Activated CD4-positive, alpha-beta T cell treated with anti-CD3 and anti-CD28 coated beads, Interleukin-2, amount 10 ng/mL, durations not matched to agents 24 days and 14 days (primary cell): ENCODE measurements around the gene EEF2. TPM values are rescaled to one million over a fixed set of nuclear protein-coding genes. Genes with fewer than 3 reads are reported as not detected.
"Not testable (repeated sequence)": the region's sequence is repeated elsewhere in the genome, so short reads cannot be mapped to it uniquely, and the experiment has no call there.

Source experiments
- DNase-seq: peaks from one replicate; pipeline ENCODE4 v3.0.0; 2022
- H3K27ac Mint-ChIP-seq: one replicate; pipeline ENCODE4 v1.8.0; 2022; ENCODE audit warnings: mild to moderate bottlenecking, mixed read lengths
- H3K27me3 Mint-ChIP-seq: one replicate; pipeline ENCODE4 v1.8.0; 2022; ENCODE audit warnings: mixed read lengths
- H3K36me3 Mint-ChIP-seq: one replicate; pipeline ENCODE4 v1.8.0; 2022; ENCODE audit warnings: low read depth, mild to moderate bottlenecking, mixed read lengths
- H3K4me1 Mint-ChIP-seq: one replicate; pipeline ENCODE4 v1.8.0; 2021; ENCODE audit warnings: mixed read lengths
- H3K4me3 Mint-ChIP-seq: one replicate; pipeline ENCODE4 v1.8.0; 2022; ENCODE audit warnings: mild to moderate bottlenecking, moderate library complexity, mixed read lengths
- H3K9me3 Mint-ChIP-seq: one replicate; pipeline ENCODE4 v1.8.0; 2021; ENCODE audit warnings: mixed read lengths
- intact Hi-C: fragments of 100-400 bp; cut with micrococcal nuclease; formaldehyde crosslinking; loops from one replicate; pipeline ENCODE4 v1.15.1; 2023
- total RNA-seq: library from RNA; stranded (reverse); gene quantifications from 2 replicates; pipeline ENCODE4 v1.2.3, GENCODE V29; 2022

The EEF2 gene
- total RNA-seq, 1 donor from 2014 or later = 2,438 TPM

- peaks cover 10% of the 10 kb centered on the region for H3K36me3 Mint-ChIP-seq
- no peak overlapping the region for H3K27ac Mint-ChIP-seq
- no peak for DNase-seq
- peaks cover 19% of the 10 kb centered on the region for H3K4me1 Mint-ChIP-seq
- peak overlapping the region; percentile 10 for H3K4me3 Mint-ChIP-seq
- H3K27me3 Mint-ChIP-seq = no peaks in the 10 kb centered on the region
- no peaks in the 10 kb centered on the region for H3K9me3 Mint-ChIP-seq
- intact Hi-C loops = loop anchor here (5.0 to 10.0 kb wide), 2 partner anchors 105 to 237 kb away; partner anchors contain the start of gene YJU2
These were observed 24.9 kb upstream of the EEF2 start for GRCh38 chr19:4009990-4010807.

GRCh38 chr19:4007836-4008539 is 22.7 kb upstream of the EEF2 start:
- H3K27me3 Mint-ChIP-seq = no peaks in the 10 kb centered on the region
- H3K4me3 Mint-ChIP-seq = peak overlapping the region; percentile 90
- H3K4me1 Mint-ChIP-seq = peaks cover 19% of the 10 kb centered on the region
- peak; percentile 76 for DNase-seq
- intact Hi-C loops = loop anchor here (1.0 to 10.0 kb wide), 6 partner anchors 18 to 239 kb away; partner anchors contain the start of genes EEF2, YJU2 and ZBTB7A
- no peaks in the 10 kb centered on the region for H3K9me3 Mint-ChIP-seq
- H3K27ac Mint-ChIP-seq = peak overlapping the region; percentile 84
- peaks cover 10% of the 10 kb centered on the region for H3K36me3 Mint-ChIP-seq

GRCh38 chr19:4007021-4007835 is 22.0 kb upstream of the EEF2 start, which contains the start of gene PIAS4:
PIAS4 (plus strand) TSS chr19:4007736; CDS start chr19:4007761, 25 bp downstream.
- peak within 1 kb of the TSS; percentile 90 for H3K4me3 Mint-ChIP-seq
- peaks cover 8% of the 10 kb centered on the region for H3K36me3 Mint-ChIP-seq
- peak; percentile 98 for DNase-seq
- no peaks in the 10 kb centered on the region for H3K27me3 Mint-ChIP-seq
- H3K27ac Mint-ChIP-seq = peak within 1 kb of the TSS; percentile 90
- intact Hi-C loops = loop anchor here (1.0 to 10.0 kb wide), 6 partner anchors 17 to 240 kb away; partner anchors contain the start of genes EEF2, YJU2 and ZBTB7A
- H3K9me3 Mint-ChIP-seq = no peaks in the 10 kb centered on the region
- peaks cover 16% of the 10 kb centered on the region for H3K4me1 Mint-ChIP-seq

DNA sequence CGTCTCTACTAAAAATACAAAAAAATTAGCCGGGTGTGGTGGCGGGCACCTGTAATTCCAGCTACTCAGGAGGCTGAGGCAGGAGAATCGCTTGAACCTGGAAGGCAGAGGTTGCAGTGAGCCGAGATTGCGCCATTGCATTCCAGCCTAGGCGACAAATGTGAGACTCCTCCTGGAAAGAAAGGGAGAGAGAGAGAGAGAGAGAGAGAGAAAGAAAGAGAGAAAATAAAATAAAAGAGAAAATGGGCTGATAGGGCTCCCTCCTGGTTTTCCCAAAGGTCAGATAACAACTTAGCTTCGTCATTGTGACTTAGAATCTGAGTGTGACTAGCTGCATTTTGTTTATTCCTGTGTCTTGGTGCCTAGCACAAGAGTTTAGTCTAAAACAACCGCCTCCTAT is 20.2 kb upstream of the EEF2 start:
- peak overlapping the region; percentile 69 for H3K4me3 Mint-ChIP-seq
- not testable (repeated sequence) for H3K27me3 Mint-ChIP-seq, H3K27ac Mint-ChIP-seq, H3K9me3 Mint-ChIP-seq, DNase-seq, H3K36me3 Mint-ChIP-seq
- intact Hi-C loops = loop anchor here (5.0 to 10.0 kb wide), 2 partner anchors 109 to 242 kb away; partner anchors contain the start of gene YJU2
- H3K4me1 Mint-ChIP-seq = peaks cover 13% of the 10 kb centered on the region

- H3K9me3 Mint-ChIP-seq, H3K36me3 Mint-ChIP-seq, H3K27ac Mint-ChIP-seq, DNase-seq, H3K4me1 Mint-ChIP-seq, H3K4me3 Mint-ChIP-seq, H3K27me3 Mint-ChIP-seq: not testable (repeated sequence)
- intact Hi-C loops = loop anchor here (10.0 kb wide), 1 partner anchor 114 kb away; no protein-coding TSS in a partner anchor
These were observed 15.5 kb upstream of the EEF2 start for GRCh38 chr19:4000798-4001197.

- H3K9me3 Mint-ChIP-seq, H3K4me1 Mint-ChIP-seq, DNase-seq, H3K4me3 Mint-ChIP-seq, intact Hi-C loops, H3K36me3 Mint-ChIP-seq, H3K27me3 Mint-ChIP-seq, H3K27ac Mint-ChIP-seq: not testable (repeated sequence)
These were observed 13.6 kb upstream of the EEF2 start for GRCh38 chr19:3998667-3999412.

- peaks cover 6% of the 10 kb centered on the region for H3K4me1 Mint-ChIP-seq
- no peak overlapping the region for H3K4me3 Mint-ChIP-seq
- no peak overlapping the region for H3K27ac Mint-ChIP-seq
- DNase-seq = no peak
- no peaks in the 10 kb centered on the region for H3K36me3 Mint-ChIP-seq
- intact Hi-C loops = no loop called here
- H3K27me3 Mint-ChIP-seq = no peaks in the 10 kb centered on the region
- peaks cover 3% of the 10 kb centered on the region for H3K9me3 Mint-ChIP-seq
These were observed 10.3 kb upstream of the EEF2 start for GRCh38 chr19:3995607-3996006.

GRCh38 chr19:3990815-3991117 is 5.5 kb upstream of the EEF2 start:
- no peak for DNase-seq
- H3K27me3 Mint-ChIP-seq = no peaks in the 10 kb centered on the region
- intact Hi-C loops = loop anchor here (1.0 kb wide), 1 partner anchor 17 kb away; the partner anchor contains the start of gene PIAS4
- no peaks in the 10 kb centered on the region for H3K36me3 Mint-ChIP-seq
- H3K27ac Mint-ChIP-seq = peak overlapping the region; percentile 81
- H3K4me1 Mint-ChIP-seq = peaks cover 17% of the 10 kb centered on the region
- H3K9me3 Mint-ChIP-seq = peaks cover 3% of the 10 kb centered on the region
- peak overlapping the region; percentile 68 for H3K4me3 Mint-ChIP-seq

DNA sequence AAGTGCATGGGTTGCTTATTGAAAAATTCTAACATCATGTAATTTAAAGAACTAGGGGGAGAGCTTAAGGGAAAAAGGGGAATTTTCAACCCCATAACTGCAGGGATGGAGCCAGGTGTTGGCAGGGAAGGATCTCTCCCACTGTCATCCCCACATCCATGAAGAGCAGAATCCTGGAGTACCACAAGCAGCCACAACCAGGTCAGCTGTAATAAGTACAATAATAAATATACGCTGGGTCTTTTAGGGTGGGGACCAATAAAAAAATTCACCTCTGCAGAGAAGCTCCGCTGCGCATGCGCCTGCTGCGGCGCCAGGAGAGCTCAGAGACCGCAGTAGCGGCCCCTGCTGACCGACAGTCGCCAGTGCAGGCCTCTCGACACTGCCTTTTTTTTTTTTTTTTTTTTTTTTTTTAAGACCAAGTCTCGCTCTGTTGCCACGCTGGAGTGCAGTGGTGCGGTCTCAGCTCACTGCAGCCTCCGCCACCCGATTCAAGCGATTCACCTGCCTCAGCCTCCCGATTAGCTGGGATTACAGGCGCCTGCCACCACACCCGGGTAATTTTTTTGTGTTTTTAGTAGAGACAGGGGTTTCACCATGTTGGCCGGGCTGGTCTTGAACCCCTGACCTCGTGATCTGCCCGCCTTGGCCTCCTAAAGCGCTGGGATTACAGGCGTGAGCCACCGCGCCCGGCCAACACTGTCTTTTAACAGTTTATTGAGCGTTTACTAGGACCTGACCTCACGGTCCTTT is 2.5 kb upstream of the EEF2 start:
- intact Hi-C loops = loop anchor here (2.0 to 5.0 kb wide), 4 partner anchors 79 to 225 kb away; partner anchors contain the start of genes APBA3, MRPL54 and ZBTB7A
- Mint-ChIP-seq H3K36me3 (peaks cover 25% of the 10 kb centered on the region), H3K4me3 (peak overlapping the region; percentile 94), H3K4me1 (peaks cover 29% of the 10 kb centered on the region), H3K27ac (peak overlapping the region; percentile 86), H3K27me3 (no peaks in the 10 kb centered on the region), H3K9me3 (peaks cover 3% of the 10 kb centered on the region)
- DNase-seq = peak; percentile 96

GRCh38 chr19:3986260-3987041 is 1.2 kb upstream of the EEF2 start:
- peak; percentile 90 for DNase-seq
- intact Hi-C loops = loop anchor here (2.0 to 5.0 kb wide), 4 partner anchors 80 to 224 kb away; partner anchors contain the start of genes APBA3, MRPL54 and ZBTB7A
- peak overlapping the region; percentile 93 for H3K27ac Mint-ChIP-seq
- peak overlapping the region; percentile 94 for H3K4me3 Mint-ChIP-seq
- H3K36me3 Mint-ChIP-seq = peaks cover 38% of the 10 kb centered on the region
- H3K9me3 Mint-ChIP-seq = peaks cover 3% of the 10 kb centered on the region
- no peaks in the 10 kb centered on the region for H3K27me3 Mint-ChIP-seq
- peaks cover 32% of the 10 kb centered on the region for H3K4me1 Mint-ChIP-seq

DNA sequence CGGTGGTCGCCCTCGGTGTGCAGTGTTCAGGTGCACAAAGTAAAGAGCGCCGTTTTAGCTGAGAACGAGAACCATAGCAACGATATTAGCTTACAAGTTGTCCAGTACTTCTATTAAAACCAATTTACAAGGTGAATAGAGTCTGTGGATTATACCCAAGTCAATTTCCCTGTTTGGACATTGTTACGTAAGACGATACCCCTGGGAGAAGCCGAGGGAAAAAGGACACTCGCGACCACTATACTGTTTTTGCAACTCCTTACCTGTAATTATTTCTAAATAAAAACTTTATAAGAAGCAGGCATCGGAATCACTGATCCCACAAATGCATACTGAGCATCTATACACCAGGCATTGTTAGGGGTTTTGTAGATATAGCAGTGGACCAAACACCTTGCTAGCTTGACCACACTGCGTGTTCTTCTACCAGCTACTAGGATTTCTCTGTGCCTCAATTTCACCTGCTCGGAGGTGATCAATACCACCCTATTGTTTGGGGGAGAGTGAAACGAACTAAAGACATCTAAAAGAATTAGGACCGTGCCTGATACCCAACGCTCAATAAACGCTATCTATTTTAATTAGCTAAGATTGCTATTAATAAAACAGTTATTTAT is 488 bp upstream of the EEF2 start:
- DNase-seq = no peak
- Mint-ChIP-seq H3K36me3 (peaks cover 44% of the 10 kb centered on the region), H3K27ac (peak overlapping the region; percentile 93), H3K9me3 (peaks cover 1% of the 10 kb centered on the region), H3K27me3 (no peaks in the 10 kb centered on the region), H3K4me3 (peak overlapping the region; percentile 94), H3K4me1 (peaks cover 33% of the 10 kb centered on the region)
- intact Hi-C loops = loop anchor here (1.0 to 5.0 kb wide), 7 partner anchors 15 to 223 kb away; partner anchors contain the start of genes ANKRD24, APBA3, DAPK3 and MRPL54
